HepG2 (cell line): Measurements from ENCODE around the gene RNF125. TPM values are rescaled to one million over a fixed set of nuclear protein-coding genes. Genes with fewer than 3 reads are reported as not detected.

Source experiments
- HES4 ChIP-seq: sonication (generic); formaldehyde crosslinking; IDR thresholded peaks from 2 replicates; pipeline ENCODE4 v1.9.0; 2021; ENCODE audit warnings: mild to moderate bottlenecking, missing genetic modification reagents, borderline replicate concordance
- HNRNPUL1 ChIP-seq: fragments of 200-400 bp; formaldehyde crosslinking; IDR thresholded peaks from 2 replicates; pipeline ENCODE4 v1.6.1; 2017; ENCODE audit warnings: low read depth, mild to moderate bottlenecking, low read length, moderate library complexity
- ISX ChIP-seq: sonication (generic); formaldehyde crosslinking; conservative IDR thresholded peaks from 2 replicates; pipeline ENCODE4 v1.5.0; 2020; ENCODE audit warnings: missing genetic modification reagents
- JDP2 ChIP-seq: sonication (generic); formaldehyde crosslinking; IDR thresholded peaks from 2 replicates; pipeline ENCODE4 v1.8.1; 2022; ENCODE audit warnings: missing genetic modification reagents, borderline replicate concordance
- MED13 ChIP-seq: sonication (generic); formaldehyde crosslinking; IDR thresholded peaks from 2 replicates; pipeline ENCODE4 v1.5.0; 2020; ENCODE audit warnings: missing genetic modification reagents
- MED8 ChIP-seq: sonication (generic); formaldehyde crosslinking; IDR thresholded peaks from 2 replicates; pipeline ENCODE4 v1.8.1; 2023; ENCODE audit warnings: mild to moderate bottlenecking, missing genetic modification reagents; ENCODE audit not compliant: insufficient replicate concordance
- MEF2D ChIP-seq: sonication (generic); formaldehyde crosslinking; IDR thresholded peaks from 2 replicates; pipeline ENCODE4 v1.5.1; 2020; ENCODE audit warnings: mild to moderate bottlenecking, missing genetic modification reagents
- MTA3 ChIP-seq: sonication (generic); formaldehyde crosslinking; IDR thresholded peaks from 2 replicates; pipeline ENCODE4 v1.4.0; 2020; ENCODE audit warnings: missing genetic modification reagents
- MTERF4 ChIP-seq: sonication (generic); formaldehyde crosslinking; IDR thresholded peaks from 2 replicates; pipeline ENCODE4 v1.8.0; 2023; ENCODE audit warnings: mild to moderate bottlenecking, missing genetic modification reagents
- NFATC3 ChIP-seq: sonication (generic); formaldehyde crosslinking; IDR thresholded peaks from 2 replicates; pipeline ENCODE4 v1.5.1; 2020; ENCODE audit warnings: mild to moderate bottlenecking, missing genetic modification reagents
- NONO ChIP-seq, 2 experiments: fragments of 450-650 bp in 1 of 2; sonication (generic) in 1 of 2; formaldehyde crosslinking in 1 of 2; IDR thresholded peaks in 1 of 2; conservative IDR thresholded peaks in 1 of 2; 2 replicates each; pipeline versions ENCODE4 v1.6.1 to v1.8.0; 2017 to 2022; ENCODE audit warnings: mild to moderate bottlenecking in 1 of 2, missing genetic modification reagents in 1 of 2, moderate library complexity in 1 of 2
- SMARCC2 ChIP-seq: fragments of 450-650 bp; IDR thresholded peaks from 2 replicates; pipeline ENCODE4 v1.6.1; 2017; ENCODE audit warnings: antibody characterized with exemption, mild to moderate bottlenecking
- SPEN ChIP-seq: sonication (generic); formaldehyde crosslinking; IDR thresholded peaks from 2 replicates; pipeline ENCODE4 v1.5.1; 2020; ENCODE audit warnings: low read depth, mild to moderate bottlenecking, missing genetic modification reagents
- ZBED4 ChIP-seq: sonication (generic); formaldehyde crosslinking; IDR thresholded peaks from 2 replicates; pipeline ENCODE4 v1.4.0; 2020; ENCODE audit warnings: missing genetic modification reagents, borderline replicate concordance
- ZFP91 ChIP-seq: sonication (generic); formaldehyde crosslinking; IDR thresholded peaks from 2 replicates; pipeline ENCODE4 v1.9.0; 2022; ENCODE audit warnings: missing genetic modification reagents, mild to moderate bottlenecking, borderline replicate concordance
- ZNF292 ChIP-seq: sonication (generic); formaldehyde crosslinking; IDR thresholded peaks from 2 replicates; pipeline ENCODE4 v1.8.1; 2022; ENCODE audit warnings: mild to moderate bottlenecking, low read depth, missing genetic modification reagents, borderline replicate concordance
- ZNF468 ChIP-seq: sonication (generic); formaldehyde crosslinking; IDR thresholded peaks from 2 replicates; pipeline ENCODE4 v1.8.0; 2022; ENCODE audit warnings: mild to moderate bottlenecking, moderate library complexity, missing genetic modification reagents
- ZNF598 ChIP-seq: sonication (generic); formaldehyde crosslinking; IDR thresholded peaks from 2 replicates; pipeline ENCODE4 v1.5.1; 2020; ENCODE audit warnings: mild to moderate bottlenecking, missing genetic modification reagents, borderline replicate concordance
- ZNF674 ChIP-seq: sonication (generic); formaldehyde crosslinking; IDR thresholded peaks from 2 replicates; pipeline ENCODE4 v1.5.0; 2020; ENCODE audit warnings: low read depth, mild to moderate bottlenecking, missing genetic modification reagents
- ZNF781 ChIP-seq: sonication (generic); formaldehyde crosslinking; IDR thresholded peaks from 2 replicates; pipeline ENCODE4 v1.5.1; 2020; ENCODE audit warnings: borderline replicate concordance, mild to moderate bottlenecking, missing genetic modification reagents; ENCODE audit errors: not compliant biosample characterization
- ZNF879 ChIP-seq: sonication (generic); formaldehyde crosslinking; IDR thresholded peaks from 2 replicates; pipeline ENCODE4 v1.8.1; 2023; ENCODE audit warnings: missing genetic modification reagents
- ZNF891 ChIP-seq: sonication (generic); formaldehyde crosslinking; IDR thresholded peaks from 2 replicates; pipeline ENCODE4 v1.5.0; 2020; ENCODE audit warnings: mild to moderate bottlenecking, missing genetic modification reagents
- polyA plus RNA-seq, 8 experiments: library from polyadenylated mRNA; depleted of rRNA in 3 of 8; stranded (reverse) in 7 of 8; unstranded in 1 of 8; fragments of >200 nt; fragmentation: Illumina TruSeq in 4 of 8; extraction: Trizol in 4 of 8; gene quantifications; 2 replicates each; pipeline versions ENCODE4 v1.2.1 to v1.2.3, GENCODE V29; 2011 to 2016; ENCODE audit warnings: low read depth in 4 of 8, missing spikeins in 1 of 8, mixed read lengths in 1 of 8; ENCODE audit not compliant: insufficient read depth in 1 of 8
- total RNA-seq, 5 experiments: library from RNA; depleted of rRNA; stranded (reverse); fragments of >200 nt; fragmentation: Illumina TruSeq; extraction: Trizol; gene quantifications; 2 replicates each; pipeline ENCODE4 v1.2.3, GENCODE V29; 2016; ENCODE audit warnings: low read depth in 1 of 5

Gene RNF125
- total and polyA plus RNA-seq, 2 of the 13 experiments (the other 11 are each of a cell fraction or from before 2014, with no cell fraction given): 0.58 to 1.8 TPM

GRCh38 chr18:32018331-32019250 lies at the start of gene RNF125 (continued):
- no peak for TF ChIP-seq ZNF468 (CRISPR knock-in tag)
- TF ChIP-seq ZNF781 (CRISPR knock-in tag): no peak
- TF ChIP-seq ZNF292 (CRISPR knock-in tag): peak; percentile 68; the same call in 1 of the 2 replicates
- 0 out of 2 replicates have a peak, but pooled peaks have one; percentile 10 for TF ChIP-seq MED13 (CRISPR knock-in tag)
- TF ChIP-seq ZFP91 (CRISPR knock-in tag): no peak; the same call in 1 of the 2 replicates
- TF ChIP-seq ZNF674: no peak
- no peak for TF ChIP-seq ZNF879 (CRISPR knock-in tag)
- 0 out of 2 replicates have a peak, but pooled peaks have one; percentile 32 for TF ChIP-seq MEF2D (CRISPR knock-in tag)
- no peak for TF ChIP-seq MED8
- peak; percentile 57; the same call in 1 of the 2 replicates for TF ChIP-seq ZNF598 (CRISPR knock-in tag)
- no peak for TF ChIP-seq SPEN (CRISPR knock-in tag)
- TF ChIP-seq MTA3 (CRISPR knock-in tag): no peak
- TF ChIP-seq ZBED4 (CRISPR knock-in tag): no peak
- TF ChIP-seq MTERF4: peak; percentile 44; the same call in 1 of the 2 replicates
- no peak; the same call in 1 of the 2 replicates for TF ChIP-seq ZNF891
- 0 out of 2 replicates have a peak, but pooled peaks have one; percentile 34 for TF ChIP-seq NFATC3
- no peak; the same call in 1 of the 2 replicates for TF ChIP-seq JDP2
- no peak for TF ChIP-seq NONO (IDR thresholded peaks at IDR 0.05)
- TF ChIP-seq NONO (CRISPR knock-in tag; conservative IDR thresholded peaks at IDR 0.05): peak; percentile 65; the same call in 1 of the 2 replicates
- TF ChIP-seq HNRNPUL1: no peak
- no peak for TF ChIP-seq SMARCC2
- no peak for TF ChIP-seq ISX (CRISPR knock-in tag)
- peak; percentile 92; the same call in 1 of the 2 replicates for TF ChIP-seq HES4 (CRISPR knock-in tag)
